OCI-LY1 (cell line): ENCODE data around the gene GRIP1.

Experiments used
- H2AFZ ChIP-seq: fragments of 200-600 bp; sonication (generic), shearing (Covaris generic); 2 replicates; pipeline ENCODE4 v1.6.0; 2014; ENCODE audit warnings: antibody characterized with exemption, mild to moderate bottlenecking, low read length
- H3F3A ChIP-seq: fragments of 200-600 bp; sonication (generic), shearing (Covaris generic); 2 replicates; pipeline ENCODE4 v1.6.0; 2014; ENCODE audit warnings: mild to moderate bottlenecking, antibody characterized with exemption, low read length, moderate library complexity; ENCODE audit not compliant: insufficient read depth
- H3K27ac ChIP-seq: fragments of 200-600 bp; sonication (generic); 2 replicates; pipeline ENCODE4 v1.5.1; 2014; ENCODE audit warnings: low read length, mixed run types, mild to moderate bottlenecking, low read depth; ENCODE audit not compliant: poor library complexity, severe bottlenecking
- H3K27me3 ChIP-seq: fragments of 200-600 bp; sonication (generic); 2 replicates; pipeline ENCODE4 v1.6.0; 2014; ENCODE audit warnings: antibody characterized with exemption, mild to moderate bottlenecking, low read length, moderate library complexity; ENCODE audit not compliant: insufficient read depth
- H3K36me3 ChIP-seq: fragments of 200-600 bp; sonication (generic); 2 replicates; pipeline ENCODE4 v1.6.1; 2014; ENCODE audit warnings: mild to moderate bottlenecking, antibody characterized with exemption, low read length, moderate library complexity, mixed read lengths; ENCODE audit not compliant: insufficient read depth
- H3K4me1 ChIP-seq: fragments of 200-600 bp; sonication (generic); 2 replicates; pipeline ENCODE4 v1.5.1; 2014; ENCODE audit warnings: mild to moderate bottlenecking, low read length, moderate library complexity; ENCODE audit not compliant: insufficient read depth, severe bottlenecking
- H3K4me2 ChIP-seq: fragments of 200-600 bp; sonication (generic), shearing (Covaris generic); 2 replicates; pipeline ENCODE4 v1.6.1; 2014; ENCODE audit warnings: low read length
- H3K4me3 ChIP-seq: fragments of 200-600 bp; sonication (generic); 2 replicates; pipeline ENCODE4 v1.5.1; 2014; ENCODE audit warnings: low read length, low read depth, mild to moderate bottlenecking, mixed read lengths; ENCODE audit not compliant: poor library complexity, severe bottlenecking
- H3K79me2 ChIP-seq: fragments of 200-600 bp; shearing (Covaris generic); 2 replicates; pipeline ENCODE4 v1.6.1; 2016; ENCODE audit warnings: mixed run types, low read length, mixed read lengths; ENCODE audit not compliant: insufficient read depth
- H3K9ac ChIP-seq: fragments of 200-600 bp; sonication (generic), shearing (Covaris generic); 2 replicates; pipeline ENCODE4 v1.6.1; 2014; ENCODE audit warnings: mild to moderate bottlenecking, low read length, mixed read lengths
- H3K9me2 ChIP-seq: fragments of 200-600 bp; sonication (generic), shearing (Covaris generic); 2 replicates; pipeline ENCODE4 v1.6.1; 2014; ENCODE audit warnings: low read depth, mild to moderate bottlenecking, low read length, mixed read lengths
- H3K9me3 ChIP-seq: fragments of 200-600 bp; shearing (Covaris generic); 2 replicates; pipeline ENCODE4 v1.6.1; 2014; ENCODE audit warnings: low read length, mixed read lengths
- H4K20me1 ChIP-seq: fragments of 200-600 bp; sonication (generic), shearing (Covaris generic); 2 replicates; pipeline ENCODE4 v1.6.0; 2016; ENCODE audit warnings: mild to moderate bottlenecking, low read length; ENCODE audit not compliant: insufficient read depth
- EZH2 ChIP-seq: fragments of 200-600 bp; sonication (generic), shearing (Covaris generic); IDR thresholded peaks from 2 replicates; pipeline ENCODE4 v1.8.0; 2017; ENCODE audit warnings: borderline replicate concordance, mixed run types, mild to moderate bottlenecking, antibody characterized with exemption, low read length, moderate library complexity, mixed read lengths
- TF ChIP-seq, protein P1 (sequence below): fragments of 200-600 bp; sonication (generic), shearing (Covaris generic); IDR thresholded peaks from 2 replicates; pipeline ENCODE4 v1.5.1; 2017; ENCODE audit warnings: mild to moderate bottlenecking, antibody characterized with exemption, low read length, moderate library complexity, mixed read lengths

The GRIP1 gene

GRCh38 chr12:66387117-66387516 lies 291.8 kb downstream of the GRIP1 start:
- no peak for TF ChIP-seq EZH2
- TF ChIP-seq, protein P1, sequence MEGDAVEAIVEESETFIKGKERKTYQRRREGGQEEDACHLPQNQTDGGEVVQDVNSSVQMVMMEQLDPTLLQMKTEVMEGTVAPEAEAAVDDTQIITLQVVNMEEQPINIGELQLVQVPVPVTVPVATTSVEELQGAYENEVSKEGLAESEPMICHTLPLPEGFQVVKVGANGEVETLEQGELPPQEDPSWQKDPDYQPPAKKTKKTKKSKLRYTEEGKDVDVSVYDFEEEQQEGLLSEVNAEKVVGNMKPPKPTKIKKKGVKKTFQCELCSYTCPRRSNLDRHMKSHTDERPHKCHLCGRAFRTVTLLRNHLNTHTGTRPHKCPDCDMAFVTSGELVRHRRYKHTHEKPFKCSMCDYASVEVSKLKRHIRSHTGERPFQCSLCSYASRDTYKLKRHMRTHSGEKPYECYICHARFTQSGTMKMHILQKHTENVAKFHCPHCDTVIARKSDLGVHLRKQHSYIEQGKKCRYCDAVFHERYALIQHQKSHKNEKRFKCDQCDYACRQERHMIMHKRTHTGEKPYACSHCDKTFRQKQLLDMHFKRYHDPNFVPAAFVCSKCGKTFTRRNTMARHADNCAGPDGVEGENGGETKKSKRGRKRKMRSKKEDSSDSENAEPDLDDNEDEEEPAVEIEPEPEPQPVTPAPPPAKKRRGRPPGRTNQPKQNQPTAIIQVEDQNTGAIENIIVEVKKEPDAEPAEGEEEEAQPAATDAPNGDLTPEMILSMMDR = no peak
- H3K36me3 ChIP-seq = no peaks in the 10 kb centered on the region
- H2AFZ ChIP-seq = no peak overlapping the region
- H4K20me1 ChIP-seq = no peaks in the 10 kb centered on the region
- H3K27me3 ChIP-seq = no peaks in the 10 kb centered on the region
- H3F3A ChIP-seq = no peaks in the 10 kb centered on the region
- H3K4me1 ChIP-seq = no peaks in the 10 kb centered on the region
- H3K9ac ChIP-seq = no peak overlapping the region
- H3K9me2 ChIP-seq = no peaks in the 10 kb centered on the region
- no peak overlapping the region for H3K4me3 ChIP-seq
- H3K4me2 ChIP-seq = no peak overlapping the region
- no peak overlapping the region for H3K27ac ChIP-seq
- H3K79me2 ChIP-seq = no peaks in the 10 kb centered on the region
- no peaks in the 10 kb centered on the region for H3K9me3 ChIP-seq

DNA sequence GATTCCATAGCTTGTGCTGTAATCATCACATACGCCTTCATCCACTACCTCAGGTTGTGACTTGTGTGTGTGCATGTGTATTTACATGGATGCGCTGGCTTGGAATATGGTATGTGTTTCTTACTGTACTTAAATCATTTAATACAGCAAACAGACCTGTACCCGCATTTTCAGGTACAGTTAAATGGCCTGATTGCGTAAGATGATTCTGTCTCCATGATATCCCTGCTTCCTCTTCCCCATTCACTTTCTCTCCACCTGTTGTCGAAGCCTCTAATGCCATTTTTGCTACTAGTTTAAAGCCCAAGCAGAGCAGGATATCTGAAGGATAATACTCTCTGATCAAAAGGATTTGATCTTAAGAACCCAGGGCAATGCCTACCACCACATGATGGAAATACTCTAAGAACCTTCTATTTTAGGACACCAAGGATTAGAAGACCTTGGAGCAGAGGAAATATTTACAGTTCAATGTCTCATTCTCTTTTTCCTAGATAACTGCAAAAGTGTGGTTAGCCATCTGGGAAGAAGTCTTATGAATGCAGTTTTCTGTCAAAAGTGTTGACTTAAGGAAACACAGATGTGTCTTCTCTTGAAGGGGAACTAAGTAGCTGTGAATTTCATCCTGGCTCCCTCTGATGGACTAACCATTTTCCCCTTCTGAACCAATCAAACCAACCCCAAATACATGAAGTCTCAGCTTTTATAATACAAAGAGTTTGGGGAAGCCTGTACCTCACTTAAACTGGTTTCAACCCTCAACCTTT lies 297.9 kb downstream of the GRIP1 start:
- Histone ChIP-seq H3K27ac (no peak overlapping the region), H3K4me2 (no peak overlapping the region), H4K20me1 (no peaks in the 10 kb centered on the region), H3K4me3 (no peak overlapping the region), H3K27me3 (no peaks in the 10 kb centered on the region), H3K79me2 (no peaks in the 10 kb centered on the region), H3K4me1 (no peaks in the 10 kb centered on the region), H3K9me3 (no peaks in the 10 kb centered on the region), H3K9ac (no peak overlapping the region), H3K9me2 (no peaks in the 10 kb centered on the region), H3F3A (no peaks in the 10 kb centered on the region), H3K36me3 (no peaks in the 10 kb centered on the region), H2AFZ (no peak overlapping the region)
- TF ChIP-seq, protein P1 = no peak
- TF ChIP-seq EZH2 = no peak

- H3K9ac ChIP-seq = no peak overlapping the region
Measured at GRCh38 chr12:66379616-66380015, 299.3 kb downstream of the GRIP1 start.

More at GRCh38 chr12:66379616-66380015, 299.3 kb downstream of the GRIP1 start:
- Histone ChIP-seq H3K4me1 (no peaks in the 10 kb centered on the region), H3K36me3 (no peaks in the 10 kb centered on the region), H3K4me2 (no peak overlapping the region), H3K27me3 (no peaks in the 10 kb centered on the region), H3F3A (no peaks in the 10 kb centered on the region), H3K27ac (no peak overlapping the region), H2AFZ (no peak overlapping the region), H3K79me2 (no peaks in the 10 kb centered on the region), H3K4me3 (no peak overlapping the region), H4K20me1 (no peaks in the 10 kb centered on the region), H3K9me3 (no peaks in the 10 kb centered on the region), H3K9me2 (no peaks in the 10 kb centered on the region)
- no peak for TF ChIP-seq EZH2
- TF ChIP-seq, protein P1 = no peak
